Left lung (tissue), 10 donors: ENCODE results near the gene IFRD2. TPM values are rescaled to one million over a fixed set of nuclear protein-coding genes. Genes with fewer than 3 reads are reported as not detected.
"Not testable (repeated sequence)": the region's sequence is repeated elsewhere in the genome, so short reads cannot be mapped to it uniquely, and the experiment has no call there.

Experiments
- ATAC-seq: fragments of 200-7000 bp; cut with Tn5 transposase; one replicate; pipeline ENCODE4 v1.9.1; 2020; ENCODE audit warnings: moderate library complexity
- DNase-seq, 4 donors: peaks; one replicate each; pipeline ENCODE4 v3.0.0-alpha.2; 2013 to 2020
- H3K27ac ChIP-seq, 2 donors: fragments of 200-600 bp; sonication (generic) in 1 of 2; one replicate each; pipeline versions ENCODE4 v1.5.0 to v1.8.0; 2020 to 2021
- H3K27me3 ChIP-seq, 2 donors: fragments of 200-600 bp; sonication (generic) in 1 of 2; one replicate each; pipeline versions ENCODE4 v1.5.0 to v1.8.0; 2020 to 2021
- H3K36me3 ChIP-seq, 2 donors: fragments of 200-600 bp; sonication (generic) in 1 of 2; one replicate each; pipeline versions ENCODE4 v1.5.0 to v1.8.0; 2020 to 2021
- H3K4me1 ChIP-seq, 2 donors: fragments of 200-600 bp; one replicate each; pipeline ENCODE4 v1.8.0; 2021
- H3K4me3 ChIP-seq, 2 donors: fragments of 200-600 bp; sonication (generic) in 1 of 2; one replicate each; pipeline versions ENCODE4 v1.5.0 to v1.8.0; 2020 to 2021; ENCODE audit warnings: mild to moderate bottlenecking in 1 of 2
- H3K9me3 ChIP-seq, 2 donors: fragments of 200-600 bp; sonication (generic) in 1 of 2; one replicate each; pipeline versions ENCODE4 v1.5.0 to v1.8.0; 2020 to 2021
- intact Hi-C, 2 donors: fragments of 100-400 bp; cut with DNase I; formaldehyde crosslinking; loops; one replicate each; pipeline versions ENCODE4 v1.11.2 to v1.14.2; 2022
- polyA plus RNA-seq, 6 donors: library from polyadenylated mRNA; unstranded; fragments of 120-200 nt; gene quantifications; one replicate each; pipeline ENCODE4 v1.2.1, GENCODE V29; 2013; ENCODE audit not compliant: insufficient read length in 6 of 6
- total RNA-seq, 2 donors: library from RNA; stranded (reverse); fragmentation: NEBNext Ultra II Directional; extraction: Animal tissue kit (Norgen Biotek cat#: 25700); gene quantifications; one replicate each; pipeline ENCODE4 v1.2.1, GENCODE V29; 2021
- TF ChIP-seq, protein P1 (sequence below), 2 donors: fragments of 200-600 bp; sonication (generic) in 1 of 2; IDR thresholded peaks; one replicate each; pipeline versions ENCODE4 v1.5.0 to v1.8.0; 2021; ENCODE audit warnings: antibody characterized with exemption in 2 of 2
- donor health status: DM: no; HTN: yes; CAD: no.
- donor health status: DM: no; HTN: no; CAD: no.

IFRD2 gene
- total and polyA plus RNA-seq, 8 donors, result 29.6 to 104 (median 38.5) TPM

DNA sequence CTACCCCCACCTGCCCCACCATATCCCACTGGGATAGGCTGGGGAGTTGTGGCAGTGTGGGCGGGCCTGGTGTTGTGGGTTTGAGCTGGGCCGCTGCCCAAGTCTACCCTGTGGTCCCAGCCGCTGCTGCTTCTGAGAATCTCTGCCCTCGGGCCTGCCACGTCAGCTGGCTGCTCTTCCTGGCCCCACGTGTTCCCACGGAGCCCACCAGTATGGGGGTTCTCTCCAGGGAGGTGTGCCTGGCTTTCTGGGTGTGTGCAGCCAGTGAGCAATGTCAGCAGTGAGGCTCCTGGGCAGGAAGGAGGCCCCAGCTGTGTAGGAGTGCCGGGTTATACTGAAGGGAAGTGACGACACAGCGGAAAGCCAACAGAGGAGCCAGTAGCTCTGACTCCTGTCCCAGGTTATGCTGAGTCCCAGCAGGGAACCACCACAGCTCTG lies 45.7 kb downstream of the IFRD2 start:
- intact Hi-C loops, result no loop called here
- DNase-seq, result peak in 2 of 4 donors; percentile 66 to 79
- peak; percentile 42 for ATAC-seq
- Histone ChIP-seq H3K4me3 (peak overlapping the region in 1 of 2 donors; percentile 48), H3K9me3 (no peaks in the 10 kb centered on the region), H3K36me3 (peaks cover 0 to 36% of the 10 kb centered on the region in 2 donors), H3K4me1 (peaks cover 70 to 100% of the 10 kb centered on the region in 2 donors), H3K27me3 (no peaks in the 10 kb centered on the region), H3K27ac (peak overlapping the region; percentile 85 to 98)
- TF ChIP-seq, protein P1, sequence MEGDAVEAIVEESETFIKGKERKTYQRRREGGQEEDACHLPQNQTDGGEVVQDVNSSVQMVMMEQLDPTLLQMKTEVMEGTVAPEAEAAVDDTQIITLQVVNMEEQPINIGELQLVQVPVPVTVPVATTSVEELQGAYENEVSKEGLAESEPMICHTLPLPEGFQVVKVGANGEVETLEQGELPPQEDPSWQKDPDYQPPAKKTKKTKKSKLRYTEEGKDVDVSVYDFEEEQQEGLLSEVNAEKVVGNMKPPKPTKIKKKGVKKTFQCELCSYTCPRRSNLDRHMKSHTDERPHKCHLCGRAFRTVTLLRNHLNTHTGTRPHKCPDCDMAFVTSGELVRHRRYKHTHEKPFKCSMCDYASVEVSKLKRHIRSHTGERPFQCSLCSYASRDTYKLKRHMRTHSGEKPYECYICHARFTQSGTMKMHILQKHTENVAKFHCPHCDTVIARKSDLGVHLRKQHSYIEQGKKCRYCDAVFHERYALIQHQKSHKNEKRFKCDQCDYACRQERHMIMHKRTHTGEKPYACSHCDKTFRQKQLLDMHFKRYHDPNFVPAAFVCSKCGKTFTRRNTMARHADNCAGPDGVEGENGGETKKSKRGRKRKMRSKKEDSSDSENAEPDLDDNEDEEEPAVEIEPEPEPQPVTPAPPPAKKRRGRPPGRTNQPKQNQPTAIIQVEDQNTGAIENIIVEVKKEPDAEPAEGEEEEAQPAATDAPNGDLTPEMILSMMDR (IDR thresholded peaks at IDR 0.05), result peak in 1 of 2 donors; percentile 70

DNA sequence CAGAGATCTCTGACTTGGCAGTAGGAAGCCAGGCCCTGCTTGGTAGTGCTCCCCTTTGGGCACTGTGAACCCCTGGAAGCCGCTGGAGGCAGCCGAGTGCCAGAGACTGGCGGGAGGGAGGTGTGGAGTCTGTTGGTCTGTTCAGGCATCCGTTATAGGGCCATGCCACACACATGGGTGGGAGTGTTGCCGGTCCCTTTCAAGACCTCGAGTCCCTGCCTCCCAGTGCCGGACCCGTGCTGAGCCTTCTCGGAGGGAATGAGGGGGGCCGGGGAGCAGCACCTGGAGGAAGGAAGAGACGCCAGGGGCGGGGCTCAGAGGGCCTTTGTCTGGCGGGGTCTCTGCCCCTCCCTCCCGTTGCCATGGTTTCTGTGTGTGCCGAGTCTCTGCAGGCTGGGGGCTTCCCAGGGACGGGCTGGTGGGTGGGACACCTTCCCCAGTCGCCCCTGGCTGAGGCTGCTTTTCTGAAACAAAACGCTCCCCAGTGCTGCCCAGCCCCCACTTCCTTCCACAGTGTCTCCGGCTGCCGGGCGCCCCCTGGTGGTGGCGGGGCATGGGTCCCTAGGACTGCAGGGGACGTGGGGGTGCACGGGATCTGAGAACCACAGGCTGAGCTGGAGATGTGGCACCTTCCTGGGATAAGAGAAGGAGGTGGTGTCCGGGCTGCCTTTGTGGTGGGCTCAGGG lies 46.3 kb downstream of the IFRD2 start:
- Histone ChIP-seq H3K4me3 (peak overlapping the region; percentile 18 to 48), H3K27ac (peak overlapping the region; percentile 85 to 98), H3K27me3 (no peaks in the 10 kb centered on the region), H3K9me3 (no peaks in the 10 kb centered on the region), H3K36me3 (peaks cover 0 to 37% of the 10 kb centered on the region in 2 donors), H3K4me1 (peaks cover 76 to 100% of the 10 kb centered on the region in 2 donors)
- peak; percentile 64 to 98 (median 92) for DNase-seq
- intact Hi-C loops, result no loop called here
- peak; percentile 86 for ATAC-seq
- TF ChIP-seq, protein P1 (IDR thresholded peaks at IDR 0.05), result peak; percentile 99

DNA sequence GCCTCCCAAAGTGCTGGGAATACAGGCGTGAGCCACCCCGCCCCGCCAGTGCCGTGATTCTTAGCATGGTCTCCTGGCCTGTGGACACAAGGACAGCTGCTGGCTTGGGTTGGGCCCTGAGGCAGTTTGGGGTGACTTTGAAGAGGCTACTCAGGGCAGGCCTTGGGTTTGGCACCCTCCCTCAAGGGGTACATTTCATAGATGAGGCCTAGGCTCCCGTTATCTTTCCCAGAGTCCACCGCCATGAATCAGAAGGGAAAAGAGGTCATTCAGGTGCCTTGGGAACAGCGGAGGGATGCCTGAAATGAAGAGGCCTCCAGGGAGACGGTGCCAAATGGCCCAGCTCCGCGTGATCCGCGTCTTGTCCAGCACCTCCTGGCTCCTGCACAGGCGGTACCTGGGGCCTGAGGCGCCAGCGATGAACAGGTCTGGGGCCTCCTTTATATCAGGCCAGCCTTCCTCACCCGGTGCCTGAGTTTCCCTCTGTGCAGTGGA lies 46.9 kb downstream of the IFRD2 start:
- intact Hi-C loops, result no loop called here
- H3K4me3 ChIP-seq, result peak overlapping the region in 1 of 2 donors; percentile 48
- DNase-seq (peak in 1 of 4 donors; percentile 75), ATAC-seq (no peak)
- H3K27me3 ChIP-seq, result no peaks in the 10 kb centered on the region
- H3K4me1 ChIP-seq, result peaks cover 78 to 100% of the 10 kb centered on the region in 2 donors
- no peaks in the 10 kb centered on the region for H3K9me3 ChIP-seq
- TF ChIP-seq, protein P1 (IDR thresholded peaks at IDR 0.05), result no peak
- H3K27ac ChIP-seq, result peak overlapping the region; percentile 85 to 98
- H3K36me3 ChIP-seq, result peaks cover 0 to 44% of the 10 kb centered on the region in 2 donors

DNA sequence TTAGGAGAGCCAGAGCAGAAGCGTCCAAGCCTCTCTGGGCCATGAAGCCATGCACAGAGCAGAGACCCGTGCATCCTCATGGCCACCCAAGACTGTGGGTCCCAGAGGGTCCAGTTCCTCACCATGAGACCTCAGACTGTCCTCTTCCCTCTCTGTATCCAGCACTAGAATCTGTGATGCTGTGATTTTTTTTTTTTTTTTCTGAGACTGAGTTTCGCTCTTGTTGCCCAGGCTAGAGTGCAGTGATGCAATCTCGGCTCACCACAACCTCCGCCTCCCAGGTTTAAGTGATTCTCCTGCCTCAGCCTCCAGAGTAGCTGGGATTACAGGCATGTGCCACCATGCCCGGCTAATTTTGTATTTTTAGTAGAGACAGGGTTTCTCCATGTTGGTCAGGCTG lies 47.4 kb downstream of the IFRD2 start:
- H3K27ac ChIP-seq, result peak overlapping the region; percentile 85 to 98
- H3K4me1 ChIP-seq, result peaks cover 78 to 100% of the 10 kb centered on the region in 2 donors
- DNase-seq, H3K9me3 ChIP-seq, intact Hi-C loops, ATAC-seq, H3K4me3 ChIP-seq, H3K27me3 ChIP-seq: not testable (repeated sequence)
- H3K36me3 ChIP-seq, result peaks cover 0 to 45% of the 10 kb centered on the region in 2 donors

DNA sequence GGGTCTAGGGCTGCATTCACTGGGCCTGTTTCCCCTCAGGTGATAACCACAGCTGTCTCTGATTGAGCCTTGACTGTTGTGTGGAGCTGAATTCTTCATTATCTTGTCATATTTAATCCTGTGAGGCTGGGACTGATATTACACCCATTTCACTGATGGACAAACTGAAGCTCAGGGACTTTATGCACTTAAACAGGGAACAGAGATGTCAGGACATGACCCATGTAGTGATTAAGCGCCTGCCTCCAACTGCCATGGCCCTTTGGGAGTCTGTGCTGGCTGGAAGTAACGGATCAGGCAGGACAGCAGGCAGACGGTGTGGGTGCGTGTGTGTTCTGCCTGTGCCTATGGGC lies 48.7 kb downstream of the IFRD2 start:
- H3K4me3 ChIP-seq, result peak overlapping the region in 1 of 2 donors; percentile 26

More for the DNA sequence above, 48.7 kb downstream of the IFRD2 start:
- DNase-seq, result no peak
- Histone ChIP-seq H3K36me3 (peaks cover 0 to 53% of the 10 kb centered on the region in 2 donors), H3K27ac (peak overlapping the region; percentile 88 to 98), H3K9me3 (no peaks in the 10 kb centered on the region), H3K4me1 (peaks cover 74 to 100% of the 10 kb centered on the region in 2 donors), H3K27me3 (no peaks in the 10 kb centered on the region)
- ATAC-seq, result no peak
- intact Hi-C loops, result no loop called here
- TF ChIP-seq, protein P1 (IDR thresholded peaks at IDR 0.05), result no peak
